SU-DHL-6 (cell line): ENCODE data around the gene ANO2.

Source experiments
- H2AFZ ChIP-seq: fragments of 200-600 bp; sonication (generic); 2 replicates; pipeline ENCODE4 v1.6.1; 2014; ENCODE audit warnings: low read depth, mild to moderate bottlenecking, moderate library complexity, mixed read lengths, antibody characterized with exemption, low read length; ENCODE audit not compliant: severe bottlenecking
- H3F3A ChIP-seq: fragments of 200-600 bp; shearing (Covaris generic); 2 replicates; pipeline ENCODE4 v1.6.0; 2016; ENCODE audit warnings: antibody characterized with exemption, mild to moderate bottlenecking; ENCODE audit not compliant: insufficient read depth
- H3K27ac ChIP-seq: fragments of 200-600 bp; sonication (generic); 2 replicates; pipeline ENCODE4 v1.5.1; 2016; ENCODE audit warnings: low read depth, mild to moderate bottlenecking, low read length, moderate library complexity, mixed read lengths
- H3K27me3 ChIP-seq: fragments of 200-600 bp; sonication (generic), shearing (Covaris generic); 2 replicates; pipeline ENCODE4 v1.6.0; 2014; ENCODE audit warnings: mild to moderate bottlenecking, low read length
- H3K36me3 ChIP-seq: fragments of 200-600 bp; sonication (generic); 2 replicates; pipeline ENCODE4 v1.6.1; 2014; ENCODE audit warnings: mild to moderate bottlenecking, low read length, mixed read lengths
- H3K4me2 ChIP-seq: fragments of 300-600, 200-600 bp; shearing (Covaris generic), sonication (generic); 2 replicates; pipeline ENCODE4 v1.6.0; 2014; ENCODE audit warnings: low read length, low read depth, mild to moderate bottlenecking; ENCODE audit not compliant: poor library complexity, severe bottlenecking
- H3K4me3 ChIP-seq: fragments of 200-600 bp; sonication (generic); 2 replicates; pipeline ENCODE4 v1.5.1; 2014; ENCODE audit warnings: antibody characterized with exemption, low read length, mild to moderate bottlenecking, mixed read lengths; ENCODE audit not compliant: insufficient read depth, poor library complexity, severe bottlenecking
- H3K79me2 ChIP-seq: fragments of 200-600 bp; sonication (generic); 2 replicates; pipeline ENCODE4 v1.6.1; 2014; ENCODE audit warnings: mild to moderate bottlenecking, low read length, moderate library complexity; ENCODE audit not compliant: insufficient read depth
- H3K9ac ChIP-seq: fragments of 200-600 bp; sonication (generic); 2 replicates; pipeline ENCODE4 v1.7.0; 2014; ENCODE audit warnings: mild to moderate bottlenecking, low read length
- H3K9me2 ChIP-seq: fragments of 200-600 bp; sonication (generic); replicated peaks from 2 replicates; pipeline ENCODE4 v1.6.1; 2014; ENCODE audit warnings: low read length; ENCODE audit not compliant: insufficient read depth
- H3K9me3 ChIP-seq: fragments of 200-600 bp; sonication (generic); 2 replicates; pipeline ENCODE4 v1.6.1; 2014; ENCODE audit warnings: low read length, mixed read lengths; ENCODE audit not compliant: insufficient read depth
- H4K20me1 ChIP-seq: fragments of 200-600 bp; sonication (generic); 2 replicates; pipeline ENCODE4 v1.6.1; 2014; ENCODE audit warnings: low read depth, mild to moderate bottlenecking, antibody characterized with exemption, low read length, moderate library complexity, mixed read lengths
- EZH2phosphoT487 ChIP-seq: fragments of 200-600 bp; sonication (generic), shearing (Covaris generic); conservative IDR thresholded peaks from 2 replicates; pipeline ENCODE4 v1.6.1; 2018; ENCODE audit warnings: mild to moderate bottlenecking, antibody characterized with exemption, low read length, moderate library complexity, mixed read lengths
- TF ChIP-seq, protein P1 (sequence below): fragments of 200-600 bp; sonication (generic); IDR thresholded peaks from one replicate; pipeline ENCODE4 v1.5.1; 2017; ENCODE audit warnings: antibody characterized with exemption, mild to moderate bottlenecking, low read length, moderate library complexity; ENCODE audit not compliant: insufficient read depth, poor library complexity, severe bottlenecking

The ANO2 gene

DNA sequence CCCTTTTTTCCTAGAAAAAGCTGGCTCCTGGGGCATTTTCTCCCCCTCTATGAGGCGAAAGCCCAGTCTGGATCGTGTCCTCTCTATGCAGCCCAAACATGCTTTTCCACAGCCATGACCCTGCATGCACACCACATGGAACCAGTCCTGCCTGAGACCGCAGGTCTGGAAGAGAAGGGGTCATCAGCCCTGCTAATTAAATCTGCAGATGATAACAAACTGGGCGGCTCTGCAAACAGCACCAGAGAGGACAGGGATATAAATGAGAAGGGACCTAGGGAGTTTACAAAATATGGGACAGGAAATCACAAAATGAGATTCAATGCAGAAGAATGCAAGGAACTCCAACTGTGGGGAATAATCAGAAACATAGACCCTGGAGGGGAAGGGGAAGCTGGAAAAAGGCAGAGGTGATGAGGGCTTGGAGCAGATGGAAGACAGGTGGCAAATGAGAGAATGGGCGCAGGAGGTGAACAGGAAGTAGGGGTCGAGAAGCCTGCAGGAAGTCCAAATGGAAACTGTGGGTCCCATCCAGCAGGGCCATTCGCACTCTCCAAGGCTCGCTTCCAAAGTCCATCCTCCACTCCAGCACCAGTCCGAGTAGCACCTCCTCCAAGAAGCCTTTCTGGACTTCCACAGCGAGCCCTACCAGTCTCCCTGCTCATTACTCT, 76.3 kb downstream of the ANO2 start:
- H3K4me2 ChIP-seq = no peak overlapping the region
- no peaks in the 10 kb centered on the region for H3K36me3 ChIP-seq
- no peak for TF ChIP-seq EZH2phosphoT487
- TF ChIP-seq, protein P1, sequence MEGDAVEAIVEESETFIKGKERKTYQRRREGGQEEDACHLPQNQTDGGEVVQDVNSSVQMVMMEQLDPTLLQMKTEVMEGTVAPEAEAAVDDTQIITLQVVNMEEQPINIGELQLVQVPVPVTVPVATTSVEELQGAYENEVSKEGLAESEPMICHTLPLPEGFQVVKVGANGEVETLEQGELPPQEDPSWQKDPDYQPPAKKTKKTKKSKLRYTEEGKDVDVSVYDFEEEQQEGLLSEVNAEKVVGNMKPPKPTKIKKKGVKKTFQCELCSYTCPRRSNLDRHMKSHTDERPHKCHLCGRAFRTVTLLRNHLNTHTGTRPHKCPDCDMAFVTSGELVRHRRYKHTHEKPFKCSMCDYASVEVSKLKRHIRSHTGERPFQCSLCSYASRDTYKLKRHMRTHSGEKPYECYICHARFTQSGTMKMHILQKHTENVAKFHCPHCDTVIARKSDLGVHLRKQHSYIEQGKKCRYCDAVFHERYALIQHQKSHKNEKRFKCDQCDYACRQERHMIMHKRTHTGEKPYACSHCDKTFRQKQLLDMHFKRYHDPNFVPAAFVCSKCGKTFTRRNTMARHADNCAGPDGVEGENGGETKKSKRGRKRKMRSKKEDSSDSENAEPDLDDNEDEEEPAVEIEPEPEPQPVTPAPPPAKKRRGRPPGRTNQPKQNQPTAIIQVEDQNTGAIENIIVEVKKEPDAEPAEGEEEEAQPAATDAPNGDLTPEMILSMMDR = no peak
- H3K27me3 ChIP-seq = no peaks in the 10 kb centered on the region
- H3K9me2 ChIP-seq = no peaks in the 10 kb centered on the region
- no peaks in the 10 kb centered on the region for H4K20me1 ChIP-seq
- no peak overlapping the region for H3K27ac ChIP-seq
- H2AFZ ChIP-seq = no peak overlapping the region
- H3K9ac ChIP-seq = no peak overlapping the region
- no peak overlapping the region for H3K4me3 ChIP-seq
- no peaks in the 10 kb centered on the region for H3K9me3 ChIP-seq
- no peaks in the 10 kb centered on the region for H3K79me2 ChIP-seq
- H3F3A ChIP-seq = no peaks in the 10 kb centered on the region

- Histone ChIP-seq H3K36me3 (no peaks in the 10 kb centered on the region), H2AFZ (no peak overlapping the region), H3K79me2 (no peaks in the 10 kb centered on the region), H3K27me3 (no peaks in the 10 kb centered on the region), H4K20me1 (no peaks in the 10 kb centered on the region), H3K4me3 (no peak overlapping the region), H3K9me2 (no peaks in the 10 kb centered on the region), H3K9me3 (no peaks in the 10 kb centered on the region), H3K27ac (no peak overlapping the region), H3F3A (no peaks in the 10 kb centered on the region), H3K4me2 (no peak overlapping the region), H3K9ac (no peak overlapping the region)
- TF ChIP-seq, protein P1 = no peak
- no peak for TF ChIP-seq EZH2phosphoT487
Observed at GRCh38 chr12:5865397-5865796, 79.7 kb downstream of the ANO2 start.

GRCh38 chr12:5864972-5865371, 80.1 kb downstream of the ANO2 start:
- Histone ChIP-seq H3K27ac (no peak overlapping the region), H2AFZ (no peak overlapping the region), H3K9me2 (no peaks in the 10 kb centered on the region), H3K9ac (no peak overlapping the region), H4K20me1 (no peaks in the 10 kb centered on the region), H3K9me3 (no peaks in the 10 kb centered on the region), H3F3A (no peaks in the 10 kb centered on the region), H3K4me2 (no peak overlapping the region), H3K79me2 (no peaks in the 10 kb centered on the region), H3K27me3 (no peaks in the 10 kb centered on the region), H3K36me3 (no peaks in the 10 kb centered on the region), H3K4me3 (no peak overlapping the region)
- no peak for TF ChIP-seq EZH2phosphoT487
- TF ChIP-seq, protein P1 = no peak
